Measurements from ENCODE around the gene CES2. TPM values are rescaled to one million over a fixed set of nuclear protein-coding genes. Genes with fewer than 3 reads are reported as not detected.
"Not testable (repeated sequence)": the region's sequence is repeated elsewhere in the genome, so short reads cannot be mapped to it uniquely, and the experiment has no call there.

Gene CES2
- total RNA-seq, 1 donor from 2014 or later = 24.6 TPM

- no peak for DNase-seq
These were observed 15.6 kb upstream of the CES2 start for GRCh38 chr16:66919569-66920298.

GRCh38 chr16:66920299-66920590, 15.1 kb upstream of the CES2 start:
- no peak for DNase-seq

DNA sequence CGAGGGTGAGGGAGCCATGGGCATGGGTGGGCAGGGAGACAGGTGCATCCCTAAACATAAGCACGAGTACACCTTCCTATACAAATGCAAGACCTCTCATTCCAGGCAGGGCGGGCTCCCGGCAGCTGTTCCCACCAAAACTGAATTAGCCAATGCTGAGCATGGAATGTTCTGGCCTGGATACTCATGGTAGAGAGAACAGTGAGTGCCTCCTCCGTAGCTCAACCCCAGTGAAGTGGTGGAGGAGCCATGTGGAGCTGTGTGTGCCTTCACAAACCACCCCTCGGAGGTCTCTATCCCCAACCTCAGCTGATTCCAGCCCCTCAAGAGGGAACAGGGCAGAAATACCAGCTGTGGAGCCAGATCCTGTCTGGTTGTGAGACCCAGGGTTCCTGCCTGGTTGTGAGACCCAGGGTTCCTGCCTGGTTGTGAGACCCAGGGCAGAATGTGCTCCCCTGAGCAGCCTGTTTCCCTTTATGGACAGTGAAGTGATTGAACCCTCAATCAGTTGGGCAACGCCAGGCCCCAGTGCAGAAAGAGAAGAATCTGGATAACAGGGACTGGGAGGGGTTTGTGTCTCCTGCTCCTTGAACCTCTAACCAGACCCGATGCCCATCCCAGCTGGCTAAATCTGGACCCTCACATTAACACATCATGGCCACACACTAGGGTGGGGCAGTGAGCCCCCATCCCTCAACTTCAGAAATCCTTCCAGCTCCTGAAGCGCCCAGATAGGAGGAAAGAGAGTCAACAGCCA, 14.2 kb upstream of the CES2 start:
- no peak for DNase-seq

DNA sequence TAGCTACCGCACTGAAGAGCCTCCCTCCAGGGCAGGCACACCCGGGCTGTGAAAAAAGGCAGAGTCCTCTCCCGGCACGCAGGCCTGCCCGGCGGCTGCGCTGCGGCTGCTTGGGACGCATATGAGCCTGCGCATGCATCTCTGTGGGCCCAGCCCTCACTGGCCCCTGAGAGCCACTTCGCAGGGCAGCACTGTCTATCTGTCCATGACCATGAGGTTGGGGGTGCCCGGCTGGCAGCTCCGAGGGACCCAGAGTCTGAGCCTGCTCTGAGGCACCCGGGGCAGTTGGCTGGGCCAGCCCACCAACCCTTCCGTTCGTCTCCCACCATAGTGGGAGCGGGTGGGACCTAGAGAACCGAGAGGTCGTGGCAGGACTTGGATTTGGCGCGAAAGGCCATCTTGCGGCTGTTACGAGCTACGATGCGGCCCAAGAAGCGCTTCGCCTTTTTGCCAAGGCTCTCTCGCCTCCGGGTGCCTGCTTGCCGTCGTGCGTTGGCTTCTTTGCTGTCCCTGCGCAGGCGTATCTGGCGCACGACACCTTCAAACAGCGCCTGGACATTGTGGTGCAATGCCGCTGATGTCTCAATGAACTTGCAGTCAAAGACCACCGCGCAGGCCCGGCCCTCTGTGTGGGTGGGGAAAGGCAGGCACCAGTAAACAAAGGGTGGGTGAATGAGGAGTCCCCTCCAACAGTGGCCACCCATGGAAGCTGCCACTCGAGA, 13.4 kb upstream of the CES2 start:
- no peak for DNase-seq

GRCh38 chr16:66923247-66923731, 12.0 kb upstream of the CES2 start:
- DNase-seq = no peak

DNA sequence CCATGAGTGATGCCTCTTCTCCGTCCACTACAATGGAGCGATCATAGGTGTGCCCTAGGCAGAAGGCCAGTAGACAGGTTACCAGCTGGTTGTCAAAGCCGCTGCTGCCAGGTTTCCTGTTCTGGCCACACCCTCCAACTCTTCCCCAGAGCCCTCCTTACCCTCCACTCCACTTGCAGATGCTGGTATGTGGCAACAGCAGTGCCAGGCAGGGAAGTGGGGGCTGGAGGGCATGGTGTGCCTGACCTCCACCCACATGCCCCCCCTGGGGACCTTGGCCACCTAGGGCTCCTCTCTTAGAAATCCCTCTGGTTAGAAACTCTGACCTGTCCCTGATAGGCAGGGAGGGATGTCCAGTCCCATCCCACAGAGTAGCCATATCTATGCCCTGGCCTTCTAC, 11.4 kb upstream of the CES2 start:
- DNase-seq = no peak

DNA sequence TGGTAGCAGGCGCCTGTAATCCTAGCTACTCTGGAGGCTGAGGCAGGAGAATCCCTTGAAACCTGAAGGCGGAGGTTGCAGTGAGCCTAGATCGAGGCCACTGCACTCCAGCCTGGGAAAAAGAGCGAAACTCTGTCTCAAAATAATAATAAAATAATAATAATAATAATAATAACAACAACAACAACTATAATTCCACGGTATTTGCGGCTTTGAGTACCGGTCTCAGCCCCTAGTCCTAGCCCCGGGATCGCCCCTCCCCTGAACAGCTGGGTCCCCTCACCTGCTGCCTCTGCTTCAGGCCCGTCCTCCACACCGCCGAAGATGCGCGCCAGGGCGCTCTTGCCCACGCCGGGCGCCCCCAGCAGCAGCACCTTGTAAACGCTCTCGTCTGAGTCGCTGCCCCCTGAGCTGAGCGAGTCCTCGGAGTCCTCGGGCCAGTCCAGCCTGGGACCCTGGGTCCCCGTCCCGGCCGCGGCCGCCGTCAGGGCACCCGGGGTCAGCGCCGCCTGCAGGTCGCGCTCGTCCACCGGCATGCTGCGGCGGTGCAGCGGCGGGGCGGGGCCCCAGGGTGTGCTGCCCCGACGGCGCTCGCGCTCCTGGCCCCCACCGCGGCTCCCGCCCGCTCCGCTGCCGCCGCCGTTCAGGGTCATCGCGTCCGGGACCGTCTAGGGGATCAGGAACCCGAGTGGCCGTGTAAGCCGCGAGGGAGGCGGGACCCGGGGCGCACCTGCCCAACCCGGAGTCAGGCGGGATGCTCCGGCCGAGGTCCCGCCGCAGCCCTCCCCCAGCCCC, 10.6 kb upstream of the CES2 start:
- DNase-seq = no peak

DNA sequence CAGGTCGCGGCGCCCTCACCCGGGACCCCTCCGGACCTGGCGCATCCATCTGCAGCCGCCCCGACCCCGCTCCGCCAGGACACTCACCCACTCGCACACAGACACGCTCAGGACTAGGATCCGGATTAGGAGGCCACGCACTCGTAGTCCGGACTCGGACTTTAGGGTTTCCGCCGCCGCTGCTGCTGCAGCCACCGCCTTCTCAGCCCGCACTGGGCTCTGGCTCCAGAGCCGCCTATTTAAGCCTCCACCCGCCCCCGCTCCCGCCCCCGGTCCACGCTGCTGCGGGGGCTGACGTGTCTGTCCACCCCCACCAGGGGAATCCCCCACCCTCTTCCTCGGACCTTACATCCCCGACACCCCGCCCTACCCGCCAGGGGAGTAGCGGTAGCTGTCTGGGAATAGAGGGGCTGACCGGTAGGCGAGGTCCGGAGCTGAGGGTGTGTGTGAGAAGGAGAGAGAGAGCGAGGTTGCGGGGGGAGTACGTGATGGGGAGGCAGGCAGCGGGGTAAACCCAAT, 9.9 kb upstream of the CES2 start, which contains the start of gene RRAD:
RRAD (minus strand) TSS at position 214 of the 519 bp plus-strand sequence. CDS start 356 bp downstream, outside the sequence.
- DNase-seq = no peak

DNA sequence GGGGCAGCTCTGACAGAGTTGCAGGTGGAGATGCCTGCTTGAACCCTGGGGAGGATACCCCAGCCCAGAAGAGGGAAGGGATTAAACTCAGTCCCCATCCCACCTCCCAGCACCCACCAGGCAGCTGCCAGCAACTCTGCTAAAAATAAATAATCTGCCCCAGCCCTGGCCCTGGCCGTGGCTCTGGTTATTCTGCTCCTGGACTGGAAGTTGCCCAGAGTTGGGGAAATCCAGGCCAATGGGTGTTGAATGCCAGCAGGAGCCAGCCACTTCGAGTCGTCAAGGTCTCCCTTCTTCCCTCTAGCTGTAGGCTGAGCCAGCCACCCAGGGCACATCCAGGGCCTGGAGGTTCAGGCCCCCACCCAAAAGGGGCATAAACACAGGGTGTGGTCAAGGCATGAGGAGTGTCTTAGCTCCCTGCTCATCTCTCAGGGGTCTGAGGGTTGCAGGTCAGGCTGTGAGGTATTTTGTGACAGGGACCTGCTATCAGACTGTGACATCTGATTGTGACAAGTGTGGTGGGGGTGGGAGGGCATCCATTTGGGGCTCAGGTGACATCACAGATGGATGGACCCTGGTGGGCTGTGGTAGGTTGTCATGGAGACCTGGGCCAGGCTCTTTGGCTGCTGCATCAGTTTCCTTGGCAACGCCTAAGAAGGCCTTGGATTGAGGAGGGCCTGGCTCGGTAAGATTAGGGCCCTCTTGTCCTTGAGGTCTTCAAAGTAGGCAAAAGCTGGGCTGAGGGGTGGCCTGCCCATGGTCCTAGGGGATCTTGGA, 9.0 kb upstream of the CES2 start:
- no peak for DNase-seq

DNA sequence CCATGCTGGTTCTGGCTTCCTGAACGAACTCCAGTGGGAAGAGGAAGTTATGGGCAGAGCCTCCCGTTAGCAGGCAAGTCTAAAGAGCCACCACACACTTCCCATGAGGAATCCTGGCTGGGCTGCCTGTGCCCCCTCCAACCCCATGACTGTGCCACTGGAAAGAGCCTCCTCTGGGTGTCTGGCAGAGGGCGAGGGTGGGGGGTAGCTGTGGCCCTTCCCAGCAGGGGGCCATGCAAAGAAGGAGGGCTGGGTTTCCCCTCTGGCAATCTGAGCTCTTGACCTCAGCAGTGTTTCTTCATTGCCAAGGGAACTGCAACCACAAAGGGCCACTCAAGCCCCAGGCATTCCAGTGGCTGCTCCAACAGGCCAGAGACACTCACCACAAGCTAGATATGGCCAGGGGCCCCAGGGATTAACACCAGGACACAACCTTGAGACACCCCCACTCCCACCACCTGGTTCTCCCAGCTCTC, 8.3 kb upstream of the CES2 start:
- DNase-seq = no peak

GRCh38 chr16:66927918-66928649, 7.2 kb upstream of the CES2 start:
- DNase-seq = no peak

GRCh38 chr16:66928702-66929388, 6.5 kb upstream of the CES2 start:
- no peak for DNase-seq

DNA sequence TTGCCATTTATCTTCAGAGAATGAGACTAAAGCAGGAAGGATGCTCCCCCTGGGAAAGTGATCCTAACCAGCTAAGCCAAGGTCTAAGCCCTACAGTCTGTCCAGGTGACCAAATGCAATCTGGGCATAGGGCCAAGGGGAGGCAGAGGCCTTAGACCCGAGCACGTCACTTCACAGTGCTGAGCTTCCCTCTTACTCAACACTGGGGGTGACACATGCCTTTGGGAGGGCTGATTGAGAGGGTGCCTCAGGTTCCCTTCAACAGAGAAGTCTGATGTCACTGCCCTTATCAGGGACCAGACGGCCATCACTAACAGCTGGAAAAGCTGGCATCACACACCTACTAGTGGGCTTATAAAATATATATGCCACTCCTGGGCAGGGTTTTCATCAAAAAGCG, 5.1 kb upstream of the CES2 start:
- no peak for DNase-seq

GRCh38 chr16:66931665-66932064, 3.7 kb upstream of the CES2 start:
- no peak for DNase-seq

GRCh38 chr16:66932076-66932475, 3.2 kb upstream of the CES2 start:
- no peak for DNase-seq

DNA sequence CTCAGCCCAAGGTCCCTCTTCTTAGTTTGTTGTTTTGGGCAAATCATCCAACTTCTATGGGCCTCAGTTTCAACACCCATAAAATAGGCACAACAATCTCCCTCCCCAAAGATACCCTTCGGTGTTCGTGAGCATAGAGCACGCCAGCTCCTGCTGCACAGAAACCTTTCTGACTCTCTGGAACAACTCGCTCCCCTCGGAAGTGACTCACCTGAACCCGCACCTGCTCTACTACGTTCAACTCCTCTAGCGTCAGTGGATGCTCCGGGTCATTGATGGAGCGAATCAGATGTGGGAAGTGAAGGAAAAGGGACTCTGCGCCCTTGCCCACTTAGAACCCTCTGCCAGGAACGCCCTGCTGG, 1.6 kb upstream of the CES2 start:
- DNase-seq = no peak

DNA sequence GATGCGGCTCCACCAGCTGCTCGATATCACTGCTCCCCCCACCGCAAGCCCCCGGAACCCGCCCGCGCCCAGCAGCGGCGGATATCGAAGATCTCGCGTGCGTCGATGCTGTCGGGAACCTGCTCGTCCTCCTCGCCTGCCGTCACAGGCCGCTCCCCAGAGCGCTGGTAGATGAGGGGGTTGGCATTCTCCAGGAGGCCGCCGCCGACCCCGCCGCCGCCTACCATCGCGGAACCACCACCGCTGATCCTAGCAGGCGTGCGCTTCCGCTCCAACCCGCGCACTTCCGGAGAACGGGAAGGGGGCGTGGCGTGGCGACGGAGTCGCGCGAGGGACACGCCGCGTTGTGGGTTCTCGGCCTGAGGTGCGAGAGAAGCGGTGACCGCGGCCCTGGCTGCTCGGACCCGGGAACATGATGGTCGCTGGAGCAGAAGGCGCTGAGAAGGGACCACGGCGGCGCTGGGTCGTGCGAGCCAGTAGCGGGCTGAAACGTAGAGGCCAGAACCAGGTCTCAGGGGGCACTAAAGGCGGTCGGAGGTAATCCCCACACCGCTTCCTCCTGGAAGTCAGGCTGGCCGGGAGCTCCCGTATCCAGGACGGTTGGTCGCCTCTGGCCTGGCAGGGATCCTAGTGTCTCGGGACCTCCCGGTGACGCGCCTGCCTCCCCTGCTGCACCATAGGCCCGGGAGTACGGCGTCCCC, 1.0 kb upstream of the CES2 start, which contains the start of gene CIAO2B:
CIAO2B (minus strand) TSS at position 265 of the 701 bp plus-strand sequence; CDS start at position 227, 38 bp downstream.
- DNase-seq = peak; percentile 76

DNA sequence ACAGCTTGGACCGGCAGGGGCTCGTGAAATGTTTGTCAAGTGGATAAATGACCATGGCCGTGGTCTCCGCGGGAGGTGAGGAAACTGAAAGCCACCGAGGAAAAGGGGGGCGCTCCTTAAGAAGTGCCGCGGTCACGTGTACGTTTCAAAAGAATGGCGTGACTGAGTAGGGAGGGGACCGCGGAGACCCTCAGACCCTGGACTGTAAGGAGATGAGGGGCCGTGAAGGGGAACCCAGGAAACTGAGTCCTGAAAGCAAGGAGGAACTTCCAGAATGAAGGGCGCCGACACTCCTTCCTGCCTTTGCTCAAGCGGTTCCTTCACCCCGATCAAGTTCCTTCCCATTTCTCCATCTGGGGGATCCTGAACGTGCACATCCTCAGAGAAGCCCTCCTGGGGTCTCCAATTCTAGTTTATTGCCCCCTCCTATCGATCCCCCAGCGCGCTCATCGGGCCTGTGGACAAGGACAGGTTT, 440 bp upstream of the CES2 start:
- DNase-seq = not testable (repeated sequence)

- DNase-seq = no peak
These were observed 1.1 kb downstream of the CES2 start for GRCh38 chr16:66936462-66936861.
